ENCODE data around the gene LYZL6. TPM values are rescaled to one million over a fixed set of nuclear protein-coding genes. Genes with fewer than 3 reads are reported as not detected.

LYZL6 gene
- total RNA-seq, 3 donors from 2014 or later, result not detected

GRCh38 chr17:35934760-35935159, 8.8 kb downstream of the LYZL6 start:
- no peak overlapping the region for H3K27ac ChIP-seq
- H3K4me1 ChIP-seq, result peaks cover 0 to 8% of the 10 kb centered on the region in 2 donors
- intact Hi-C loops (cut with DNase I; ENCODE audit: low total_unique reads), result no loop called here
- no peaks in the 10 kb centered on the region for H3K9me3 ChIP-seq
- no peak overlapping the region for H3K4me3 ChIP-seq
- no peak for DNase-seq (ENCODE audit: low spot score in 2 of 2)
- H3K27me3 ChIP-seq, result no peaks in the 10 kb centered on the region
- TF ChIP-seq POLR2A (IDR thresholded peaks at IDR 0.05), result no peak
- no peak for TF ChIP-seq CTCF (IDR thresholded peaks at IDR 0.05)
- TF ChIP-seq POLR2AphosphoS5 (IDR thresholded peaks at IDR 0.05), result no peak
- no peaks in the 10 kb centered on the region for H3K36me3 ChIP-seq

- Histone ChIP-seq H3K4me3 (no peak overlapping the region), H3K27ac (no peak overlapping the region), H3K4me1 (peaks cover 0 to 8% of the 10 kb centered on the region in 2 donors), H3K9me3 (no peaks in the 10 kb centered on the region), H3K36me3 (no peaks in the 10 kb centered on the region), H3K27me3 (no peaks in the 10 kb centered on the region)
- intact Hi-C loops (cut with DNase I; ENCODE audit: low total_unique reads), result no loop called here
- no peak for DNase-seq (ENCODE audit: low spot score in 2 of 2)
- TF ChIP-seq CTCF (IDR thresholded peaks at IDR 0.05), result no peak
- no peak for TF ChIP-seq POLR2A (IDR thresholded peaks at IDR 0.05)
- no peak for TF ChIP-seq POLR2AphosphoS5 (IDR thresholded peaks at IDR 0.05)
Observed at GRCh38 chr17:35932586-35932985, 10.9 kb downstream of the LYZL6 start.

GRCh38 chr17:35931794-35932425, 11.6 kb downstream of the LYZL6 start:
- TF ChIP-seq CTCF (IDR thresholded peaks at IDR 0.05), result no peak
- TF ChIP-seq POLR2A (IDR thresholded peaks at IDR 0.05), result no peak
- no peak for TF ChIP-seq POLR2AphosphoS5 (IDR thresholded peaks at IDR 0.05)
- no peak for DNase-seq (ENCODE audit: low spot score in 2 of 2)
- peaks cover 0 to 8% of the 10 kb centered on the region in 2 donors for H3K4me1 ChIP-seq
- H3K27me3 ChIP-seq, result no peaks in the 10 kb centered on the region
- intact Hi-C loops (cut with DNase I; ENCODE audit: low total_unique reads), result no loop called here
- H3K4me3 ChIP-seq, result no peak overlapping the region
- no peaks in the 10 kb centered on the region for H3K36me3 ChIP-seq
- H3K9me3 ChIP-seq, result no peaks in the 10 kb centered on the region
- H3K27ac ChIP-seq, result no peak overlapping the region

- Histone ChIP-seq H3K4me3 (peak within 1 kb of the TSS; percentile 22 to 65 (median 55)), H3K36me3 (no peaks in the 10 kb centered on the region), H3K27me3 (no peaks in the 10 kb centered on the region), H3K4me1 (peaks cover 0 to 8% of the 10 kb centered on the region in 2 donors), H3K9me3 (no peaks in the 10 kb centered on the region), H3K27ac (no peak within 1 kb of the TSS)
- intact Hi-C loops (cut with DNase I; ENCODE audit: low total_unique reads), result no loop called here
- TF ChIP-seq CTCF (IDR thresholded peaks at IDR 0.05) (no peak), POLR2A (IDR thresholded peaks at IDR 0.05) (no peak), POLR2AphosphoS5 (IDR thresholded peaks at IDR 0.05) (no peak)
- DNase-seq (ENCODE audit: low spot score in 2 of 2), result peak in 1 of 2 donors; percentile 19
Observed at GRCh38 chr17:35930211-35931065, 13.1 kb downstream of the LYZL6 start, which contains the start of gene RDM1. Gene RDM1 (minus strand): TSS chr17:35930773. CDS start chr17:35930727, 46 bp downstream.

GRCh38 chr17:35927714-35928113, 15.8 kb downstream of the LYZL6 start:
- Histone ChIP-seq H3K4me3 (no peak overlapping the region), H3K27me3 (no peaks in the 10 kb centered on the region), H3K9me3 (no peaks in the 10 kb centered on the region), H3K4me1 (peaks cover 0 to 8% of the 10 kb centered on the region in 2 donors), H3K27ac (no peak overlapping the region), H3K36me3 (no peaks in the 10 kb centered on the region)
- no peak for DNase-seq (ENCODE audit: low spot score in 2 of 2)
- TF ChIP-seq POLR2A (IDR thresholded peaks at IDR 0.05) (no peak), CTCF (IDR thresholded peaks at IDR 0.05) (no peak), POLR2AphosphoS5 (IDR thresholded peaks at IDR 0.05) (no peak)
- intact Hi-C loops (cut with DNase I; ENCODE audit: low total_unique reads), result no loop called here
